ENCODE measurements around the gene HP1BP3. TPM values are rescaled to one million over a fixed set of nuclear protein-coding genes. Genes with fewer than 3 reads are reported as not detected.
"Not testable (repeated sequence)": the region's sequence is repeated elsewhere in the genome, so short reads cannot be mapped to it uniquely, and the experiment has no call there.

The HP1BP3 gene
- total RNA-seq, 1 experiment from 2014 or later, result 175 TPM

DNA sequence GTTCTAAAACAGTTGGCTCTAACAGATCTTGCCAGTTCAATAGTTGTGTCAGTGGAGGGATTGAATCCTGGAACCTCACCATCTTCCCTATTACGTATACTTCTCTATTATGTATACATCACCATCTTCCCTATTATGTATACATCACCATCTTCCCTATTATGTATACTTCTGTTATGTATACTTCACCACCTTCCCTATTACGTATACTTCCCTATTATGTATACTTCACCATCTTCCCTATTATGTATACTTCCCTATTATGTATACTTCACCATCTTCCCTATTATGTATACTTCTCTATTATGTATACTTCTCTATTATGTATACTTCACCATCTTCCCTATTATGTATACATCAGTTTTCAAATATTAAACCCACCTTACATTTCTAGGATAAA lies 34.4 kb upstream of the HP1BP3 start:
- H3K9me2 ChIP-seq (replicated peaks; ENCODE audit: insufficient read depth, low read length), result no peaks in the 10 kb centered on the region
- H3K36me3 ChIP-seq (ENCODE audit: insufficient read depth, low read length), result peaks cover 35% of the 10 kb centered on the region

DNA sequence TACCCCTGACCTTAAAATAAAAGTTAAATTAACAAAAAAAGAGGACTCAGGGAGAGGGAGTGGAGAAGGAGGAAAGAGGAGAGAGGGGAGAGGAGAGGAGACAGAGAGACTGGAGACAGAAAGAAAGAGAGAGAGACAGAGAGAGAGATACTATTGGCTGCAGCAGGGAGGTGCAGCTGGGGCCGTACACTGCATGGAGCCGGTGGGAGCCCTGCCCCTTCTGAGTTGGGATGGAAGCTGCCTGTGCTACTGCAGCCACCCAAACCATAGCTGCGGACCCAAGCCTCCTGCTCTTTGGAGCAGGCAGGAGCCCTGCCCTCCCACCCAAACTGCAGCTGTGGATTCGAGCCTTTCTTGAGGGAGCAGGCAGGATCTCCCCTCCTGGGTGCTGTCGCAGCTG lies 32.7 kb upstream of the HP1BP3 start:
- H3K9me3 ChIP-seq (ENCODE audit: low read length), result no peaks in the 10 kb centered on the region
- no peak overlapping the region for H2AFZ ChIP-seq (ENCODE audit: low read length)
- no peak overlapping the region for H3K27ac ChIP-seq (ENCODE audit: low read length)
- no peak overlapping the region for H3K4me2 ChIP-seq (ENCODE audit: low read depth, low read length, poor library complexity, severe bottlenecking)
- no peak overlapping the region for H3K9ac ChIP-seq (ENCODE audit: low read length)
- DNase-seq, result no peak
- no peak overlapping the region for H3K4me3 ChIP-seq (ENCODE audit: low read length)
- H3K36me3 ChIP-seq (ENCODE audit: insufficient read depth, low read length), result peaks cover 24% of the 10 kb centered on the region
- no peaks in the 10 kb centered on the region for H3K9me2 ChIP-seq (replicated peaks; ENCODE audit: insufficient read depth, low read length)
- no peaks in the 10 kb centered on the region for H3K4me1 ChIP-seq (ENCODE audit: low read length)
- no peaks in the 10 kb centered on the region for H4K20me1 ChIP-seq (ENCODE audit: insufficient read depth, low read depth, low read length)
- H3K79me2 ChIP-seq (ENCODE audit: low read length), result no peaks in the 10 kb centered on the region
- H3K27me3 ChIP-seq (ENCODE audit: low read length), result no peaks in the 10 kb centered on the region

More for the DNA sequence above, 34.4 kb upstream of the HP1BP3 start:
- Histone ChIP-seq H3K9me3 (ENCODE audit: low read length) (no peaks in the 10 kb centered on the region), H3K4me2 (ENCODE audit: low read depth, low read length, poor library complexity, severe bottlenecking) (no peak overlapping the region), H3K9ac (ENCODE audit: low read length) (no peak overlapping the region), H4K20me1 (ENCODE audit: insufficient read depth, low read depth, low read length) (no peaks in the 10 kb centered on the region), H2AFZ (ENCODE audit: low read length) (no peak overlapping the region), H3K4me1 (ENCODE audit: low read length) (no peaks in the 10 kb centered on the region), H3K27me3 (ENCODE audit: low read length) (no peaks in the 10 kb centered on the region), H3K4me3 (ENCODE audit: low read length) (no peak overlapping the region), H3K79me2 (ENCODE audit: low read length) (no peaks in the 10 kb centered on the region), H3K27ac (ENCODE audit: low read length) (no peak overlapping the region)
- no peak for DNase-seq

DNA sequence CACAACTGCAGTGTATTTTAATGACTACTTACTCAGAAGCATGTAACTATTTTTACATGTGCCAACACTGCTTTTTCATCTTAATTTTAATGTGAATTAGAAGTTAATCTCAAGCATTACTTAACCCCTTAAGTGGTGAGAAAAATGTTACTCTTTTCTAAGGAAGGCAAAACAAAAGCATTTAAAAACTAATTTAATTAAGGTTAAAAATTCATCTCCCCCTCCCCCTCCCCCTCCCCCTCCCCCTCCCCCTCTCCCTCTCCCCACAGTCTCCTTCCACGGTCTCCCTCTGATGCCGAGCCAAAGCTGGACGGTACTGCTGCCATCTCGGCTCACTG lies 27.4 kb upstream of the HP1BP3 start:
- H3K4me1 ChIP-seq (ENCODE audit: low read length), result no peaks in the 10 kb centered on the region
- peaks cover 24% of the 10 kb centered on the region; the same call in 1 of the 2 replicates for H3K36me3 ChIP-seq (ENCODE audit: insufficient read depth, low read length)
- no peaks in the 10 kb centered on the region for H3K9me3 ChIP-seq (ENCODE audit: low read length)
- H2AFZ ChIP-seq (ENCODE audit: low read length), result no peak overlapping the region
- H3K27me3 ChIP-seq (ENCODE audit: low read length), result no peaks in the 10 kb centered on the region
- H3K9ac ChIP-seq (ENCODE audit: low read length), result no peak overlapping the region
- no peaks in the 10 kb centered on the region for H3K79me2 ChIP-seq (ENCODE audit: low read length)
- H3K4me3 ChIP-seq (ENCODE audit: low read length), result no peak overlapping the region
- H3K4me2 ChIP-seq (ENCODE audit: low read depth, low read length, poor library complexity, severe bottlenecking), result no peak overlapping the region
- no peaks in the 10 kb centered on the region for H3K9me2 ChIP-seq (replicated peaks; ENCODE audit: insufficient read depth, low read length)
- H3K27ac ChIP-seq (ENCODE audit: low read length), result no peak overlapping the region
- no peaks in the 10 kb centered on the region for H4K20me1 ChIP-seq (ENCODE audit: insufficient read depth, low read depth, low read length)
- DNase-seq, result no peak

DNA sequence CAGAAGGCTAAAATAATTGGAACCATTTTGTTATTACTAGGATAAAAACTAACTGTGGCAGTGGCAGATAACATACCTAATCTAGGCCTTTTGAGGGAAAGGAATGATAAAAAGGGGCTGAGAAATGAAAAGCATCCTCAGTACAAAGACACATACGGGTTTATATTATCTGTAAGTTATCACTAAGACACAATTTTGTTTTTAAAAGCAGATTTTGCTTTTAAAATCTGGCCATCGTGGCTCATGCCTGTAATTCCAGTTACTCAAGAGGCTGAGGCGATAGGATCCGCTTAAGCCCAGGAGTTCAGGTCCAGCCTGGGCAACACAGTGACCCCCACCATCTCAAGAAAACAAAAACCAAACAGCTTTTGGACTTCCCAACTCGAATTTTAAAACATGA lies 24.8 kb upstream of the HP1BP3 start:
- Histone ChIP-seq H3K4me2 (ENCODE audit: low read depth, low read length, poor library complexity, severe bottlenecking) (no peak overlapping the region), H3K4me1 (ENCODE audit: low read length) (no peaks in the 10 kb centered on the region), H3K27ac (ENCODE audit: low read length) (no peak overlapping the region), H3K9me2 (replicated peaks; ENCODE audit: insufficient read depth, low read length) (no peaks in the 10 kb centered on the region), H2AFZ (ENCODE audit: low read length) (no peak overlapping the region), H3K36me3 (ENCODE audit: insufficient read depth, low read length) (peaks cover 22% of the 10 kb centered on the region; the same call in 1 of the 2 replicates), H3K9me3 (ENCODE audit: low read length) (no peaks in the 10 kb centered on the region), H3K9ac (ENCODE audit: low read length) (no peak overlapping the region), H3K79me2 (ENCODE audit: low read length) (no peaks in the 10 kb centered on the region), H3K4me3 (ENCODE audit: low read length) (no peak overlapping the region), H3K27me3 (ENCODE audit: low read length) (no peaks in the 10 kb centered on the region), H4K20me1 (ENCODE audit: insufficient read depth, low read depth, low read length) (no peaks in the 10 kb centered on the region)
- no peak for DNase-seq

DNA sequence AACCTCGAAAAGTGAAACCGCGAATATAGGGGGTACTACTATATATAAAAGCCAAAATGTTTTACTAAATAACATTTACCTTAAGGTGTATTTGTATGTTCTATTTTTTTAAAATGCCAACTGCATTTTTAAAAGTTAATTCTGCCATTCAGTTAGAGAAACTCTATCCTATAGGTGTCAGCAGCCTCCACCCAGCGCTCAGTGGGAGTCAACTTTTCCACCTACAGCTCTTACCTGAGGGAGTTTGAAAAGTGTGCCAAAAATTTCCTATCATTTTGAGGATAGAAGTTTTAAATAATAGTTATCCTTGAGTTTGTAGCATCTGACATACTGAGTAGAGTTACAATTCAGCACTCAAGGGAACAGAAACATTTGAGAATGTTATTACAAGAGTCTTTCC lies 6.1 kb upstream of the HP1BP3 start:
- no peaks in the 10 kb centered on the region for H3K27me3 ChIP-seq (ENCODE audit: low read length)
- H3K36me3 ChIP-seq (ENCODE audit: insufficient read depth, low read length), result no peaks in the 10 kb centered on the region
- H4K20me1 ChIP-seq (ENCODE audit: insufficient read depth, low read depth, low read length), result no peaks in the 10 kb centered on the region
- no peak overlapping the region for H3K27ac ChIP-seq (ENCODE audit: low read length)
- H3K4me2 ChIP-seq (ENCODE audit: low read depth, low read length, poor library complexity, severe bottlenecking), result no peak overlapping the region
- no peak overlapping the region for H2AFZ ChIP-seq (ENCODE audit: low read length)
- H3K9me2 ChIP-seq (replicated peaks; ENCODE audit: insufficient read depth, low read length), result no peaks in the 10 kb centered on the region
- no peaks in the 10 kb centered on the region for H3K9me3 ChIP-seq (ENCODE audit: low read length)
- no peak for DNase-seq
- H3K4me3 ChIP-seq (ENCODE audit: low read length), result no peak overlapping the region
- H3K79me2 ChIP-seq (ENCODE audit: low read length), result no peaks in the 10 kb centered on the region; the same call in 1 of the 2 replicates
- peaks cover 4% of the 10 kb centered on the region for H3K4me1 ChIP-seq (ENCODE audit: low read length)
- no peak overlapping the region for H3K9ac ChIP-seq (ENCODE audit: low read length)

DNA sequence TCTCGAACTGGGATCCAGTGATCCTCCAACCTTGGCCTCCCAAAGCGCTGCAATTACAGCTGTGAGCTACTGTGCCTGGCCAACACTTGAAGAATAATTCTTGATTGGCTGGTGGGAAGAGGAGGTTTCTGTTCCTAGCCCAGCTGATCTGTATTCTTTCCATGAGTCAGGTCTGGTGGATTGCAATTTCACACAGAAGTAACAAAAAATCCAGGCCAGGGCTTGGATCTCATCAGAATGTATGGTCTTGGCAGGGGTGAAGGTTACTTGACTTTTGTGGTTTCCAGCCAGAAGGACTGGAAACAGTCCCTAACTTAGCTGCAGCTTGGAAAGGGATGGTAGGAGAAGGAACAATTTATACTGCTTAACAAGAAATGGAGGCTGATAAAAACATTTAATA lies 5.1 kb upstream of the HP1BP3 start:
- H3K79me2 ChIP-seq (ENCODE audit: low read length), result no peaks in the 10 kb centered on the region
- no peaks in the 10 kb centered on the region for H3K9me2 ChIP-seq (replicated peaks; ENCODE audit: insufficient read depth, low read length)
- H2AFZ ChIP-seq (ENCODE audit: low read length), result no peak overlapping the region
- H3K36me3 ChIP-seq (ENCODE audit: insufficient read depth, low read length), result no peaks in the 10 kb centered on the region
- H4K20me1 ChIP-seq (ENCODE audit: insufficient read depth, low read depth, low read length), result no peaks in the 10 kb centered on the region
- H3K9me3 ChIP-seq (ENCODE audit: low read length), result no peaks in the 10 kb centered on the region
- DNase-seq, result no peak
- no peak overlapping the region for H3K27ac ChIP-seq (ENCODE audit: low read length)
- no peak overlapping the region for H3K9ac ChIP-seq (ENCODE audit: low read length)
- H3K4me2 ChIP-seq (ENCODE audit: low read depth, low read length, poor library complexity, severe bottlenecking), result no peak overlapping the region
- H3K4me3 ChIP-seq (ENCODE audit: low read length), result no peak overlapping the region
- H3K27me3 ChIP-seq (ENCODE audit: low read length), result no peaks in the 10 kb centered on the region
- H3K4me1 ChIP-seq (ENCODE audit: low read length), result peaks cover 12% of the 10 kb centered on the region

DNA sequence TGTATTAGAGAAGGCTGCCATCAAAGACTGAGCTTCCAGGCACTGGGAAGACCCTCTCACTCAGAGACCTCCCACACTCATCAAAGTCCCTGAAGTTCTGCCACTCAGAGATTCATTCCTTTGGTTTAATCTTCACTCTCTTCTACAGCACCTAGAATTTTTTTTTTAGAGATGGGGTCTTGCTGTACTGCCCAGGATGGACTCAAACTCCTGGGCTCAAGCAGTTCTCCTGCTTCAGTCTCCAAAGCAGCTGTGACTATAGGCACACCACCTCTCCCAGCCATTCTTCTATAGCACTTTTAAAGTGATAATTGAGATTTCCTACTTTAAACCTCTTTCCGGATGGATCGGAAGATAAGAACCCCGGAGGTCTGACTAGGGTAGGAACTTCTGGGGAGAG lies 3.7 kb upstream of the HP1BP3 start:
- no peak overlapping the region for H3K4me3 ChIP-seq (ENCODE audit: low read length)
- DNase-seq, result no peak
- no peaks in the 10 kb centered on the region for H3K9me3 ChIP-seq (ENCODE audit: low read length)
- peaks cover 6% of the 10 kb centered on the region for H3K79me2 ChIP-seq (ENCODE audit: low read length)
- H2AFZ ChIP-seq (ENCODE audit: low read length), result no peak overlapping the region
- H3K9ac ChIP-seq (ENCODE audit: low read length), result no peak overlapping the region
- no peak overlapping the region for H3K27ac ChIP-seq (ENCODE audit: low read length)
- H4K20me1 ChIP-seq (ENCODE audit: insufficient read depth, low read depth, low read length), result peaks cover 4% of the 10 kb centered on the region; the same call in 1 of the 2 replicates
- peaks cover 12% of the 10 kb centered on the region for H3K4me1 ChIP-seq (ENCODE audit: low read length)
- no peaks in the 10 kb centered on the region for H3K36me3 ChIP-seq (ENCODE audit: insufficient read depth, low read length)
- H3K9me2 ChIP-seq (replicated peaks; ENCODE audit: insufficient read depth, low read length), result no peaks in the 10 kb centered on the region
- H3K27me3 ChIP-seq (ENCODE audit: low read length), result no peaks in the 10 kb centered on the region
- no peak overlapping the region for H3K4me2 ChIP-seq (ENCODE audit: low read depth, low read length, poor library complexity, severe bottlenecking)

DNA sequence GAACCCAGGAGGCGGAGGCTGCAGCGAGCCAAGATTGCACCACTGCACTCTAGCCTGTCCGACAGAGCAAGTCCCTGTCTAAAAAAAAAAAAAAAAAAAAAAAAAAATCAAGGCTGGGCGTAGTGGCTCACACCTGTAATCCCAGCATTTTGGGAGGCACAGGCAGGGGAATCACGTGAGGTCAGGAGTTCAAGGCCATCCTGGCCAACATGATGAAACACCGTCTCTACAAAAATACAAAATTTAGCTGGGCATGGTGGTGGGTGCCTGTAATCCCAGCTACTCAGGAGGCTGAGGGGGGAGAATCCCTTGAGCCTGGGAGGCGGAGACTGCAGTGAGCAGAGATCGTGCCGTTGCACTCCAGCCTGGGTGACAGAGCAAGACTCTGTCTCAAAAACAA lies 2.5 kb upstream of the HP1BP3 start:
- H3K27ac ChIP-seq (ENCODE audit: low read length); H3K9me3 ChIP-seq (ENCODE audit: low read length); H3K36me3 ChIP-seq (ENCODE audit: insufficient read depth, low read length); DNase-seq; H2AFZ ChIP-seq (ENCODE audit: low read length); H3K4me2 ChIP-seq (ENCODE audit: low read depth, low read length, poor library complexity, severe bottlenecking); H3K4me3 ChIP-seq (ENCODE audit: low read length); H3K9ac ChIP-seq (ENCODE audit: low read length); H3K27me3 ChIP-seq (ENCODE audit: low read length); H3K9me2 ChIP-seq (replicated peaks; ENCODE audit: insufficient read depth, low read length): not testable (repeated sequence)
- H4K20me1 ChIP-seq (ENCODE audit: insufficient read depth, low read depth, low read length), result peaks cover 13% of the 10 kb centered on the region; the same call in 1 of the 2 replicates
- peaks cover 18% of the 10 kb centered on the region for H3K79me2 ChIP-seq (ENCODE audit: low read length)
- peaks cover 20% of the 10 kb centered on the region for H3K4me1 ChIP-seq (ENCODE audit: low read length)

Data from Karpas-422 (cell line).